ENCODE results near the gene RIPOR2. TPM values are rescaled to one million over a fixed set of nuclear protein-coding genes. Genes with fewer than 3 reads are reported as not detected.

Gene RIPOR2
- total and polyA plus RNA-seq, 2 of the 13 experiments (the other 11 are each of a cell fraction or from before 2014, with no cell fraction given): 0.02 to 0.05 TPM

GRCh38 chr6:24840187-24840586, 95.6 kb downstream of the RIPOR2 start:
- 53% methylated on average over 2 of the region's 2 CpGs for WGBS (ENCODE audit: low lambda C conversion rate)
- Histone ChIP-seq H3K9me3 (ENCODE audit: low read length) (no peaks in the 10 kb centered on the region), H4K20me1 (ENCODE audit: insufficient read depth, low read length) (no peaks in the 10 kb centered on the region), H3K79me2 (ENCODE audit: insufficient read depth, low read length) (no peaks in the 10 kb centered on the region), H3K4me3 (replicated peaks in 1 of 3; ENCODE audit: insufficient read depth in 1 of 3, low read depth in 2 of 3, low read length in 3 of 3) (no peak overlapping the region), H3K4me2 (ENCODE audit: low read depth, low read length) (no peak overlapping the region), H3K27ac (ENCODE audit: extremely low read length, insufficient read depth, low read length) (no peak overlapping the region), H2AFZ (ENCODE audit: low read length) (no peak overlapping the region), H3K36me3 (replicated peaks in 1 of 2; ENCODE audit: control insufficient read depth in 1 of 2, insufficient read depth in 2 of 2, low read length in 2 of 2) (no peaks in the 10 kb centered on the region), H3K4me1 (ENCODE audit: insufficient read depth, low read length) (peaks cover 14% of the 10 kb centered on the region), H3K27me3 (ENCODE audit: control insufficient read depth in 1 of 2, insufficient read depth in 2 of 2, low read length in 2 of 2) (peaks cover 0 to 15% of the 10 kb centered on the region in 2 experiments; a peak in 2 of 5 replicates), H3K9ac (ENCODE audit: insufficient read depth, low read depth, low read length) (no peak overlapping the region)
- TF ChIP-seq USF2 (IDR thresholded peaks at IDR 0.05; ENCODE audit: low read depth, low read length) (no peak), USF2 (CRISPR knock-in tag; IDR thresholded peaks at IDR 0.05; ENCODE audit: borderline replicate concordance) (no peak), MIER2 (CRISPR knock-in tag; IDR thresholded peaks at IDR 0.05) (no peak), MED8 (CRISPR knock-in tag; IDR thresholded peaks at IDR 0.05; ENCODE audit: insufficient replicate concordance) (no peak), ZNF766 (CRISPR knock-in tag; IDR thresholded peaks at IDR 0.05; ENCODE audit: borderline replicate concordance) (no peak), HCFC1 (IDR thresholded peaks at IDR 0.05; ENCODE audit: low read depth, low read length) (no peak), NR2C2 (CRISPR knock-in tag; IDR thresholded peaks at IDR 0.05; ENCODE audit: borderline replicate concordance) (no peak), ZNF24 (IDR thresholded peaks at IDR 0.05) (no peak), NPAS2 (CRISPR knock-in tag; IDR thresholded peaks at IDR 0.05; ENCODE audit: borderline replicate concordance) (no peak), ZFP36 (IDR thresholded peaks at IDR 0.05; ENCODE audit: borderline replicate concordance, low read depth, low read length, partially characterized antibody) (no peak), KDM5B (CRISPR knock-in tag; IDR thresholded peaks at IDR 0.05; ENCODE audit: borderline replicate concordance) (no peak)
- TF ChIP-seq, protein P1, sequence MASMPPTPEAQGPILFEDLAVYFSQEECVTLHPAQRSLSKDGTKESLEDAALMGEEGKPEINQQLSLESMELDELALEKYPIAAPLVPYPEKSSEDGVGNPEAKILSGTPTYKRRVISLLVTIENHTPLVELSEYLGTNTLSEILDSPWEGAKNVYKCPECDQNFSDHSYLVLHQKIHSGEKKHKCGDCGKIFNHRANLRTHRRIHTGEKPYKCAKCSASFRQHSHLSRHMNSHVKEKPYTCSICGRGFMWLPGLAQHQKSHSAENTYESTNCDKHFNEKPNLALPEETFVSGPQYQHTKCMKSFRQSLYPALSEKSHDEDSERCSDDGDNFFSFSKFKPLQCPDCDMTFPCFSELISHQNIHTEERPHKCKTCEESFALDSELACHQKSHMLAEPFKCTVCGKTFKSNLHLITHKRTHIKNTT (CRISPR knock-in tag; IDR thresholded peaks at IDR 0.05): no peak
- TF ChIP-seq, protein P2, sequence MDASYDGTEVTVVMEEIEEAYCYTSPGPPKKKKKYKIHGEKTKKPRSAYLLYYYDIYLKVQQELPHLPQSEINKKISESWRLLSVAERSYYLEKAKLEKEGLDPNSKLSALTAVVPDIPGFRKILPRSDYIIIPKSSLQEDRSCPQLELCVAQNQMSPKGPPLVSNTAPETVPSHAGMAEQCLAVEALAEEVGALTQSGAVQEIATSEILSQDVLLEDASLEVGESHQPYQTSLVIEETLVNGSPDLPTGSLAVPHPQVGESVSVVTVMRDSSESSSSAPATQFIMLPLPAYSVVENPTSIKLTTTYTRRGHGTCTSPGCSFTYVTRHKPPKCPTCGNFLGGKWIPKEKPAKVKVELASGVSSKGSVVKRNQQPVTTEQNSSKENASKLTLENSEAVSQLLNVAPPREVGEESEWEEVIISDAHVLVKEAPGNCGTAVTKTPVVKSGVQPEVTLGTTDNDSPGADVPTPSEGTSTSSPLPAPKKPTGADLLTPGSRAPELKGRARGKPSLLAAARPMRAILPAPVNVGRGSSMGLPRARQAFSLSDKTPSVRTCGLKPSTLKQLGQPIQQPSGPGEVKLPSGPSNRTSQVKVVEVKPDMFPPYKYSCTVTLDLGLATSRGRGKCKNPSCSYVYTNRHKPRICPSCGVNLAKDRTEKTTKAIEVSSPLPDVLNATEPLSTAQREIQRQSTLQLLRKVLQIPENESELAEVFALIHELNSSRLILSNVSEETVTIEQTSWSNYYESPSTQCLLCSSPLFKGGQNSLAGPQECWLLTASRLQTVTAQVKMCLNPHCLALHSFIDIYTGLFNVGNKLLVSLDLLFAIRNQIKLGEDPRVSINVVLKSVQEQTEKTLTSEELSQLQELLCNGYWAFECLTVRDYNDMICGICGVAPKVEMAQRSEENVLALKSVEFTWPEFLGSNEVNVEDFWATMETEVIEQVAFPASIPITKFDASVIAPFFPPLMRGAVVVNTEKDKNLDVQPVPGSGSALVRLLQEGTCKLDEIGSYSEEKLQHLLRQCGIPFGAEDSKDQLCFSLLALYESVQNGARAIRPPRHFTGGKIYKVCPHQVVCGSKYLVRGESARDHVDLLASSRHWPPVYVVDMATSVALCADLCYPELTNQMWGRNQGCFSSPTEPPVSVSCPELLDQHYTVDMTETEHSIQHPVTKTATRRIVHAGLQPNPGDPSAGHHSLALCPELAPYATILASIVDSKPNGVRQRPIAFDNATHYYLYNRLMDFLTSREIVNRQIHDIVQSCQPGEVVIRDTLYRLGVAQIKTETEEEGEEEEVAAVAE (CRISPR knock-in tag; IDR thresholded peaks at IDR 0.05; ENCODE audit: borderline replicate concordance): no peak
- no TSS peak for BruUV-seq (replicated peaks)
- DNase-seq (ENCODE audit: low spot score): no peak
- ChIA-PET CTCF (ENCODE audit: low intra/inter-chr PET ratio, low total read pairs) (no interaction called here), POLR2A (no interaction called here)
- intact Hi-C loops (cut with micrococcal nuclease; ENCODE audit: unreplicated experiment): no loop called here
- in situ Hi-C loops (cut with HindIII; ENCODE audit: extremely low pct_ligation_motif_present, low pct_unique_long_range_greater_than_20kb): no loop called here
- ATAC-seq: no peak
- no peak for FAIRE-seq
